Right lobe of liver (tissue), 6 donors: ENCODE results near the gene PHYHIPL. TPM values are rescaled to one million over a fixed set of nuclear protein-coding genes. Genes with fewer than 3 reads are reported as not detected.

Experiments
- ATAC-seq, 4 donors: fragments of 200-7000 bp; cut with Tn5 transposase; one replicate each; pipeline ENCODE4 v1.9.1; 2020; ENCODE audit warnings: mild to moderate bottlenecking in 4 of 4, moderate library complexity in 4 of 4
- DNase-seq, 3 donors: peaks; one replicate each; pipeline ENCODE4 v3.0.0-alpha.2; 2020
- H3K27ac ChIP-seq, 3 donors: fragments of 200-600 bp; one replicate each; pipeline ENCODE4 v1.8.0; 2022
- H3K27me3 ChIP-seq, 2 donors: fragments of 200-600 bp; one replicate each; pipeline ENCODE4 v1.8.0; 2022
- H3K36me3 ChIP-seq, 4 donors: fragments of 200-600 bp; sonication (generic) in 1 of 4; one replicate each; pipeline versions ENCODE4 v1.5.1 to v1.8.0; 2017 to 2022; ENCODE audit warnings: control low read depth in 1 of 4
- H3K4me1 ChIP-seq, 4 donors: fragments of 200-600 bp; sonication (generic) in 1 of 4; one replicate each; pipeline versions ENCODE4 v1.5.1 to v1.8.0; 2017 to 2022; ENCODE audit warnings: control low read depth in 1 of 4
- H3K4me3 ChIP-seq, 3 donors: fragments of 200-600 bp; one replicate each; pipeline ENCODE4 v1.8.0; 2022
- H3K9me3 ChIP-seq, 4 donors: fragments of 200-600 bp; sonication (generic) in 1 of 4; one replicate each; pipeline versions ENCODE4 v1.5.1 to v1.8.0; 2017 to 2022; ENCODE audit warnings: control low read depth in 1 of 4
- CTCF ChIP-seq, 4 donors: fragments of 200-600 bp in 3 of 4; fragments of 450-650 bp in 1 of 4; IDR thresholded peaks; one replicate each; pipeline versions ENCODE4 v1.5.1 to v1.8.0; 2016 to 2022; ENCODE audit warnings: antibody characterized with exemption in 4 of 4, mild to moderate bottlenecking in 2 of 4
- POLR2A ChIP-seq: fragments of 450-650 bp; IDR thresholded peaks from one replicate; pipeline ENCODE4 v1.6.1; 2017; ENCODE audit warnings: antibody characterized with exemption, mild to moderate bottlenecking
- WGBS: methylation state at CpG from one replicate; pipeline ENCODE4 v1.1.6; 2018; ENCODE audit warnings: low coverage, low lambda C conversion rate; ENCODE audit not compliant: insufficient coverage; ENCODE audit errors: missing lambda C conversion rate; 5-methylcytosine and 5-hydroxymethylcytosine counted together
- intact Hi-C, 2 donors: fragments of 100-400 bp; cut with DNase I; formaldehyde crosslinking; loops; one replicate each; pipeline versions ENCODE4 v1.11.2 to v1.14.1; 2022
- total RNA-seq, 6 experiments: library from RNA; depleted of rRNA in 2 of 6; stranded (reverse); fragments of >200 nt in 2 of 6; fragmentation: NEBNext Ultra II Directional in 3 of 6; extraction: Animal tissue kit (Norgen Biotek cat#: 25700) in 3 of 6; gene quantifications; one replicate each; pipeline versions ENCODE4 v1.1.0 to v1.2.4, GENCODE V29; 2016 to 2023
- donor health status: DM: no; HTN: yes; CAD: no.
- donor health status: DM: no; HTN: no; CAD: no.
- donor health status: DM: no; HTN: no; CAD: no.
- donor health status: DM: no; HTN: yes; CAD: no.
- donor health status: DM: no; HTN: yes; CAD: no.

Gene PHYHIPL
- total RNA-seq, 6 experiments from 2014 or later: 0.49 to 1.00 (median 0.75) TPM

GRCh38 chr10:59138052-59138451, 38.4 kb upstream of the PHYHIPL start:
- DNase-seq (no peak), ATAC-seq (peak in 1 of 4 donors; percentile 29)
- 95% methylated on average over 14 of the region's 23 CpGs for WGBS
- Histone ChIP-seq H3K27ac (no peak overlapping the region), H3K4me3 (no peak overlapping the region), H3K27me3 (no peaks in the 10 kb centered on the region), H3K9me3 (no peaks in the 10 kb centered on the region), H3K4me1 (peaks cover 0 to 3% (median 0%) of the 10 kb centered on the region in 4 donors), H3K36me3 (no peaks in the 10 kb centered on the region)
- TF ChIP-seq CTCF (IDR thresholded peaks at IDR 0.05) (no peak), POLR2A (no peak)
- intact Hi-C loops: no loop called here

GRCh38 chr10:59143544-59143943, 32.9 kb upstream of the PHYHIPL start:
- Histone ChIP-seq H3K9me3 (no peaks in the 10 kb centered on the region), H3K27me3 (no peaks in the 10 kb centered on the region), H3K36me3 (no peaks in the 10 kb centered on the region), H3K27ac (no peak overlapping the region), H3K4me1 (no peaks in the 10 kb centered on the region), H3K4me3 (no peak overlapping the region)
- intact Hi-C loops: no loop called here
- DNase-seq (no peak), ATAC-seq (no peak)
- 62% methylated on average over 1 of the region's 1 CpG for WGBS
- TF ChIP-seq CTCF (IDR thresholded peaks at IDR 0.05): no peak
- no peak for TF ChIP-seq POLR2A

- DNase-seq (peak in 1 of 3 donors; percentile 61), ATAC-seq (peak; percentile 70 to 96 (median 88))
- Histone ChIP-seq H3K4me1 (no peaks in the 10 kb centered on the region), H3K9me3 (no peaks in the 10 kb centered on the region), H3K36me3 (no peaks in the 10 kb centered on the region), H3K4me3 (no peak overlapping the region), H3K27ac (no peak overlapping the region), H3K27me3 (no peaks in the 10 kb centered on the region)
- 21% methylated on average over 2 of the region's 2 CpGs for WGBS
- TF ChIP-seq CTCF (IDR thresholded peaks at IDR 0.05) (no peak), POLR2A (no peak)
- intact Hi-C loops: no loop called here
Observed at GRCh38 chr10:59148701-59149100, 27.7 kb upstream of the PHYHIPL start.

- Histone ChIP-seq H3K27ac (no peak overlapping the region), H3K4me1 (no peaks in the 10 kb centered on the region), H3K9me3 (no peaks in the 10 kb centered on the region), H3K4me3 (no peak overlapping the region), H3K36me3 (no peaks in the 10 kb centered on the region), H3K27me3 (no peaks in the 10 kb centered on the region)
- no peak for DNase-seq
- no peak for ATAC-seq
- intact Hi-C loops: no loop called here
- TF ChIP-seq POLR2A (no peak), CTCF (IDR thresholded peaks at IDR 0.05) (no peak)
- WGBS: 94% methylated on average over 2 of the region's 2 CpGs
Observed at GRCh38 chr10:59155556-59155955, 20.9 kb upstream of the PHYHIPL start.

- no peaks in the 10 kb centered on the region for H3K27me3 ChIP-seq
- 90% methylated on average over 2 of the region's 2 CpGs for WGBS
- H3K27ac ChIP-seq: no peak overlapping the region
- peaks cover 0 to 6% (median 0%) of the 10 kb centered on the region in 4 donors for H3K9me3 ChIP-seq
- intact Hi-C loops: no loop called here
- no peak for TF ChIP-seq POLR2A
- TF ChIP-seq CTCF (IDR thresholded peaks at IDR 0.05): no peak
- DNase-seq (no peak), ATAC-seq (no peak)
- H3K4me1 ChIP-seq: no peaks in the 10 kb centered on the region
- H3K4me3 ChIP-seq: no peak overlapping the region
- no peaks in the 10 kb centered on the region for H3K36me3 ChIP-seq
Observed at GRCh38 chr10:59167512-59167911, 8.9 kb upstream of the PHYHIPL start.
